AG09309 (cell line): ENCODE data around the gene CDK4.
"Not testable (repeated sequence)": the region's sequence is repeated elsewhere in the genome, so short reads cannot be mapped to it uniquely, and the experiment has no call there.

Experiments
- DNase-seq: peaks from one replicate; pipeline ENCODE4 v3.0.0-alpha.2; 2010; ENCODE audit warnings: low read depth
- H3K4me3 ChIP-seq: 2 replicates; pipeline ENCODE4 v1.5.1; 2011; ENCODE audit warnings: mild to moderate bottlenecking, low read depth, low read length, moderate library complexity; ENCODE audit not compliant: control insufficient read depth
- CTCF ChIP-seq: IDR thresholded peaks from 2 replicates; pipeline ENCODE4 v1.5.1; 2011; ENCODE audit warnings: mild to moderate bottlenecking, low read depth, low read length, inconsistent platforms; ENCODE audit not compliant: insufficient read depth, control insufficient read depth; ENCODE audit errors: missing control alignments

Gene CDK4

DNA sequence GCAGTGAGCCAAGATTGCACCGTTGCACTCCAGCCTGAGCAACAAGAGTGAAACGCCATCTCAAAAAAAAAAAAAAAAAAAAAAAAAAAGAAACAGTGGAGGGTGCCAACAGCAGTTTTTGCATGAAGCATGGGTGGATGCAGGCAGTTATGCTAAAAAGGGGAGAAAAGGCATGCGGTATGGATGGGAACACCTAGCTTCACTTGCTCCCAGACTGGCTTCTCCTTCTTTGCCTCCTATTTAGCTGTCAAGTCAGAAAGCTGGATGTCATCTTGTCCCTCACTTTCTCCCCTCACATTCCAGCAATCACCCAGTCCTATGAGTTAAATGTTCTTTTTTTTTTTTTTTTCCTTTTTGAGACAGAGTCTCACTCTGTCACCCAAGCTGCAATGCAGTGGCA, 22.9 kb upstream of the CDK4 start:
- no peak overlapping the region for H3K4me3 ChIP-seq
- DNase-seq: no peak
- no peak for TF ChIP-seq CTCF

GRCh38 chr12:57774634-57775033, 22.5 kb upstream of the CDK4 start:
- H3K4me3 ChIP-seq, DNase-seq: not testable (repeated sequence)

DNA sequence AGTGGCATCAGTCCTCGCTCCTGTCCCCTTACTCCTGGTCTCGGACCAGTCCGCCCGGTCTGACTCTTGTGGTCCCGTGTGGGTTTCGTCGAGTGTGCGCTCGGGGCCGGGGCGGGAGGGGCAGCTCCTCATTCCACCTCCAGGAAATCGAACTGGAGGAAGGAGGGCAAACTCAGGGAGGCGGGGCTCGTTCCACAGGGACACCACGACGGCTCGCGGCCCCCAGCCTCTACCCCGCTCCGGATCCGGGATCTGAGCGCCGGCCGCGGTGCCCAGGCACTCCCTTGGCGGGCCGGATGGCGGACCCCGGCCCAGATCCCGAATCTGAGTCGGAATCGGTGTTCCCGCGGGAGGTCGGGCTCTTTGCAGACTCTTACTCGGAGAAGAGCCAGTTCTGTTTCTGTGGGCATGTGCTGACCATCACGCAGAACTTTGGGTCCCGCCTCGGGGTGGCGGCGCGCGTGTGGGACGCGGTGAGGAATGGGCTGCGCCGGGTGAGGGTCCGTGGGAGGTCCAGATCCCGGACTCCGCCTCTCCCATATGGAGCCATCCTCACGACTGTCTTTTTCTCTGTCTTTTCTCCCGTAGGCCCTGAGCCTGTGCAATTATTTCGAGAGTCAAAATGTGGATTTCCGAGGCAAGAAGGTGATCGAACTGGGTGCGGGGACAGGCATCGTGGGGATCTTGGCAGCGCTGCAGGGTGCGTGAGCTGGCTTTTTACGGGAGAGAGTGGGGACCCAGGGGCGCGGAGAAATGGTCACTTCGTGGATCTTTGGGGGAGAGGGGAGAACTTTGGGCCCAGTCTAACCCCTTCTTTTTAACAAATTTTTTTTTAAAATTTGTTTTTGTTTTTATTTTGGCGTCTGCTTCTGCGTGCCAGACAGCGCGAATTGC, 20.6 kb upstream of the CDK4 start, which contains the start of gene EEF1AKMT3:
EEF1AKMT3 (plus strand) TSS at position 186 of the 894 bp plus-strand sequence; CDS start at position 297, 111 bp downstream.
- no peak for TF ChIP-seq CTCF
- H3K4me3 ChIP-seq: peak within 1 kb of the TSS; percentile 98
- DNase-seq: no peak

DNA sequence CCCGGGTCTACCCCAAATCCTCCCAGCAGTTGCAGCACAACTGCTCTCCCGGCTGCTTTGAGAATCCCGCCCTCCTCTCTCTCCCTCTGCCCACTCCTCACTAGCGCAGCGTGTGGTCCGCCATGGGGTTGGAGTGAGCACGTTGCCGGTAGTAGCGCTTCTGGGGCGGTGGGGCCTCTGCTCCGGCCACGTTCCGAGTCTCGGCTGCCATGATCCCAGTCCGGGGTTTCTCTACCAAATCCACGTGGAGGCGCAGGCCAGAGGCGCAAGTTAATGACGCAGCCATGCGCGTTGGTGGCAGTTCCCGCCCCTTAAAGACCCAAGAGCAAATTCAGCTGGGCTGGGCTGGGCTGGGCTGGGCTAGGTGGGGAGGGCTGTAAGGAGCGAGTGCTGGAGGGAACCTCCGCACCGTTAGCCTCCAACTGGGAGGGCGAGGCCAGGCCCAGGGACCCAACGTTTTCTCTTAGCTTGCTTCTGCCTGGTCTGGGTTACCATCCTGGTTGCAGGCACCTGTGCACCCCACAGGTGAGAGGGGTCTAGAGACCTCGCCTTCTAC, 19.8 kb upstream of the CDK4 start, which contains the start of gene METTL1:
METTL1 (minus strand) TSS at position 233 of the 556 bp plus-strand sequence; CDS start at position 211, 22 bp downstream.
- no peak for TF ChIP-seq CTCF
- peak within 1 kb of the TSS; percentile 98 for H3K4me3 ChIP-seq
- peak; percentile 81 for DNase-seq

- DNase-seq: peak; percentile 55
- H3K4me3 ChIP-seq: peak overlapping the region; percentile 98
- no peak for TF ChIP-seq CTCF
Measured at GRCh38 chr12:57771236-57771872, 19.2 kb upstream of the CDK4 start.

DNA sequence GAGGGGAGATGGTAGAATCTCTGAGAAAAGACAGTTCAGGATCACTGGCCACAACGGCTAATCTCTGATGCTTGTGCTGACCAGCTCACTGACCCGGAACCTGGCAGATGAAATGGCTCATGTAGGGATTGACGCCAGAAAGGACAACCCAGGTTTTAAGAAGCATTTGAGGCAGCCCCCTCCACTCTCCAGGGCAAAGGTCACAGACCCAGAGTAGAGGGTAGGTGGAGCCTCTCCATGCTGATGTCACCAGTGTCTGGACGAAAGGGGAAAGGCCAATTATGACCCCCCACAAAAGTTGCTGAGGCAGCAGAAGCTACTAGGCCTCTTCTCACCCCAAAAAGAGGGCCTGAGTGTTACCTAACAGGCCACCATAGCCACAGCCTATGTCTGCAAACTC, 18.6 kb upstream of the CDK4 start:
- no peak for TF ChIP-seq CTCF
- H3K4me3 ChIP-seq: no peak overlapping the region
- no peak for DNase-seq

GRCh38 chr12:57769594-57769993, 17.5 kb upstream of the CDK4 start:
- no peak overlapping the region for H3K4me3 ChIP-seq
- no peak for DNase-seq
- no peak for TF ChIP-seq CTCF
